HepG2 (cell line): Measurements from ENCODE around the gene ADAR. TPM values are rescaled to one million over a fixed set of nuclear protein-coding genes. Genes with fewer than 3 reads are reported as not detected.

Experiments used
- ATF7 ChIP-seq, 2 experiments: fragments of 450-650 bp in 1 of 2; sonication (generic) in 1 of 2; formaldehyde crosslinking in 1 of 2; IDR thresholded peaks; 2 replicates each; pipeline versions ENCODE4 v1.4.0 to v1.6.1; 2016 to 2020; ENCODE audit warnings: antibody characterized with exemption in 1 of 2, mild to moderate bottlenecking in 1 of 2, missing genetic modification reagents in 1 of 2
- GMEB1 ChIP-seq: sonication (generic); formaldehyde crosslinking; IDR thresholded peaks from 2 replicates; pipeline ENCODE4 v1.5.1; 2020; ENCODE audit warnings: missing genetic modification reagents, mild to moderate bottlenecking, borderline replicate concordance
- RFX1 ChIP-seq: fragments of 450-650 bp; IDR thresholded peaks from 2 replicates; pipeline ENCODE4 v1.6.1; 2017
- SALL1 ChIP-seq: sonication (generic); formaldehyde crosslinking; IDR thresholded peaks from 2 replicates; pipeline ENCODE4 v1.8.0; 2022; ENCODE audit warnings: mild to moderate bottlenecking, missing genetic modification reagents
- YEATS4 ChIP-seq: sonication (generic); formaldehyde crosslinking; IDR thresholded peaks from 2 replicates; pipeline ENCODE4 v1.4.0; 2020; ENCODE audit warnings: missing genetic modification reagents, borderline replicate concordance
- ZBTB39 ChIP-seq: sonication (generic); formaldehyde crosslinking; IDR thresholded peaks from 2 replicates; pipeline ENCODE4 v1.5.0; 2020; ENCODE audit warnings: missing genetic modification reagents
- ZNF18 ChIP-seq: sonication (generic); formaldehyde crosslinking; IDR thresholded peaks from 2 replicates; pipeline ENCODE4 v1.8.0; 2022; ENCODE audit warnings: mild to moderate bottlenecking, missing genetic modification reagents; ENCODE audit not compliant: insufficient replicate concordance
- ZNF703 ChIP-seq: sonication (generic); formaldehyde crosslinking; IDR thresholded peaks from 2 replicates; pipeline ENCODE4 v1.5.1; 2020; ENCODE audit warnings: missing genetic modification reagents, mild to moderate bottlenecking, moderate library complexity, borderline replicate concordance
- ZNF710 ChIP-seq: sonication (generic); formaldehyde crosslinking; IDR thresholded peaks from 2 replicates; pipeline ENCODE4 v1.5.0; 2020; ENCODE audit warnings: mild to moderate bottlenecking, missing genetic modification reagents, borderline replicate concordance
- ZNF780A ChIP-seq: sonication (generic); formaldehyde crosslinking; IDR thresholded peaks from 2 replicates; pipeline ENCODE4 v1.8.0; 2022; ENCODE audit warnings: mild to moderate bottlenecking, missing genetic modification reagents, moderate library complexity
- polyA plus RNA-seq, 8 experiments: library from polyadenylated mRNA; depleted of rRNA in 3 of 8; stranded (reverse) in 7 of 8; unstranded in 1 of 8; fragments of >200 nt; fragmentation: Illumina TruSeq in 4 of 8; extraction: Trizol in 4 of 8; gene quantifications; 2 replicates each; pipeline versions ENCODE4 v1.2.1 to v1.2.3, GENCODE V29; 2011 to 2016; ENCODE audit warnings: low read depth in 4 of 8, missing spikeins in 1 of 8, mixed read lengths in 1 of 8; ENCODE audit not compliant: insufficient read depth in 1 of 8
- total RNA-seq, 5 experiments: library from RNA; depleted of rRNA; stranded (reverse); fragments of >200 nt; fragmentation: Illumina TruSeq; extraction: Trizol; gene quantifications; 2 replicates each; pipeline ENCODE4 v1.2.3, GENCODE V29; 2016; ENCODE audit warnings: low read depth in 1 of 5

The ADAR gene
- total and polyA plus RNA-seq, 2 of the 13 experiments (the other 11 are each of a cell fraction or from before 2014, with no cell fraction given): 70.8 to 86.2 TPM

- peak; percentile 67 for TF ChIP-seq YEATS4 (CRISPR knock-in tag)
- TF ChIP-seq GMEB1: peak; percentile 50; the same call in 1 of the 2 replicates
- TF ChIP-seq RFX1: no peak
- no peak for TF ChIP-seq ZBTB39 (CRISPR knock-in tag)
- TF ChIP-seq SALL1: peak; percentile 13; the same call in 1 of the 2 replicates
- TF ChIP-seq ATF7 (IDR thresholded peaks at IDR 0.05): 0 out of 2 replicates have a peak, but pooled peaks have one; percentile 8
- peak; percentile 48; the same call in 1 of the 2 replicates for TF ChIP-seq ATF7 (CRISPR knock-in tag; IDR thresholded peaks at IDR 0.05)
- TF ChIP-seq ZNF703 (CRISPR knock-in tag): no peak
- no peak for TF ChIP-seq ZNF710
- peak; percentile 16 for TF ChIP-seq ZNF18 (CRISPR knock-in tag)
- no peak for TF ChIP-seq ZNF780A (CRISPR knock-in tag)
Observed at GRCh38 chr1:154607609-154608396, at the start of gene ADAR (continued).
